Stimulated activated CD4-positive, alpha-beta T cell treated with anti-CD3 and anti-CD28 coated beads, Interleukin-4, amount 100 ng/mL, for 4 hours (primary cell): ENCODE results near the gene RASSF5.

ENCODE experiments used
- DNase-seq, 2 experiments: peaks; one replicate each; pipeline ENCODE4 v3.0.0-alpha.2; 2020

RASSF5 gene

DNA sequence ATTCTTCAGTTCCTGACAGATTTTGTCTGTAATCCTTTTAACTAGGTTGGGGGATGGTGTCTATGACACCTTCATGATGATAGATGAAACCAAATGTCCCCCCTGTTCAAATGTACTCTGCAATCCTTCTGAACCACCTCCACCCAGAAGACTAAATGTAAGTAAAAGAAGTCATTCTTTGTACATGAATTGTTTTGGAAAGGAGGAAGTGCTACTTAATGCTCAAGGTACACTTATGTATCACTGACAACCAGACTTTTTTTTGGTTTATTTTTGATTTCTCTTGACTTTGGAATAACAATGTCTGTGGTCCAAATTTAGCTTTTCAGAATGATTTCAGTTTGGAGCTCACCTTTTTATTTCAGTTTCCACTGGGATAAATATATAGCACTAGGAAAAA, 130.3 kb downstream of the RASSF5 start:
- DNase-seq, result no peak
